ENCODE data around the gene EXOC7.
A peak's percentile ranks its signal among the peaks of the same experiment; 100 is the strongest.

The EXOC7 gene, protein sequence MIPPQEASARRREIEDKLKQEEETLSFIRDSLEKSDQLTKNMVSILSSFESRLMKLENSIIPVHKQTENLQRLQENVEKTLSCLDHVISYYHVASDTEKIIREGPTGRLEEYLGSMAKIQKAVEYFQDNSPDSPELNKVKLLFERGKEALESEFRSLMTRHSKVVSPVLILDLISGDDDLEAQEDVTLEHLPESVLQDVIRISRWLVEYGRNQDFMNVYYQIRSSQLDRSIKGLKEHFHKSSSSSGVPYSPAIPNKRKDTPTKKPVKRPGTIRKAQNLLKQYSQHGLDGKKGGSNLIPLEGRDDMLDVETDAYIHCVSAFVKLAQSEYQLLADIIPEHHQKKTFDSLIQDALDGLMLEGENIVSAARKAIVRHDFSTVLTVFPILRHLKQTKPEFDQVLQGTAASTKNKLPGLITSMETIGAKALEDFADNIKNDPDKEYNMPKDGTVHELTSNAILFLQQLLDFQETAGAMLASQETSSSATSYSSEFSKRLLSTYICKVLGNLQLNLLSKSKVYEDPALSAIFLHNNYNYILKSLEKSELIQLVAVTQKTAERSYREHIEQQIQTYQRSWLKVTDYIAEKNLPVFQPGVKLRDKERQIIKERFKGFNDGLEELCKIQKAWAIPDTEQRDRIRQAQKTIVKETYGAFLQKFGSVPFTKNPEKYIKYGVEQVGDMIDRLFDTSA

DNA sequence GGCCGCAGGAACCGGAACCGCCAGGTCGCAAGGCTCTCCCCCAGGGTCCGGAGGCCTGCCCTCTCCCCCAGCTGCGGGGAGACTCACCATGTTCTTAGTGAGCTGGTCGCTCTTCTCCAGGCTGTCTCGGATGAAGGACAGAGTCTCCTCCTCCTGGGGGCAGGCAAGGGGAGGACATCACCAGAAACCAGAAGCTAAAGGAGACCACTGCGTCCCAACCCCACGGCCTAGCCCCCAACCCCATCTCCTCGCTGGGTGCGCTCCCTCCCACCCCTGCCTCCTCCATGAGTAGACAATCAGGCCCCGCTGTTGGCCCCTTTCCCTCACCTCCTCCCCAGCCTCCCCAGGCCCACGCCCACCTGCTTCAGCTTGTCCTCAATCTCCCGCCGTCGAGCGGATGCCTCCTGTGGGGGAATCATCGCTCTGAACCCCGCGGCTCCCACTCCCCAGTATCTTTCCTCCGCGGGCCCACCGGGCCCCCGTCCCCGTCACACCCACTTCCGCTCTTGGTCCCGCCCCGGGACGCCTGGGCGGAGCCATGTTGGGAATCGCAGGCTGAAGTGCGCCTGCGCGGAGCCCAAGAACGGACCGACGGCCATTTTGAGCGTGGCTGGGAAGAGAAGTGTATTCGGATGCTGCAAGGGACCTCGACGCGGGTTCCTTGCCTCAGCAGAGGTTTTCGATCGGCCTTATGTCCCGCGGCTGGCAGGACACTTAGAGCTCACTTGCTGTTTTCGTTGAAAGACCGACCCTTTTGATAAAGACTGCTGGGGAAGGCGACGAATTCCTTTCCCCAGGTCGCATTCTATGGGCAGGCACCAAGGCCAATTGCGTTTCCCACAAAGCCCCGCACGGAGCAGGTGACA is at the start of gene EXOC7:
Gene EXOC7 (minus strand): TSS at position 514 of the 866 bp plus-strand sequence. CDS start 95 bp downstream, at position 419.
- DNase-seq: peak; percentile 96

DNA sequence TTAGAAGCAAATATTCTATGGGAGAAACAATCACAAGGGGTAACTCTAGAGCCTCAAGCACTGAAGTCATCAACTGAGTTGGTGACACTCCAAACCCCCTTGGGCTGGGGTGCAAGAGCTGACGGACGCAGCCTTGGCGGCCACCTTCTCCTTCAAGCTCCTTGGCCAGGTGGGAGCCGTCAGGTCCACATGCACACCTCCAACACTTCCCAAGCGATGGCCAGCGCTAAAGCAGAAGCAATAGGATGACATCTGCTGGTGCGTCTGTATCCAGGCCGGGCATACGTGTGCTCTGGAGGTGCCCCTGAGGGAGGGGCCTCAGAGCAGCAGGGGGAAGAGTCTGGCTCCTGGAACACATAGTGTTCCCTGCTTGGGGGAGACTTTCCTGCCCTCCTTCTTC is 49.6 kb upstream of the EXOC7 start:
- DNase-seq: no peak

DNA sequence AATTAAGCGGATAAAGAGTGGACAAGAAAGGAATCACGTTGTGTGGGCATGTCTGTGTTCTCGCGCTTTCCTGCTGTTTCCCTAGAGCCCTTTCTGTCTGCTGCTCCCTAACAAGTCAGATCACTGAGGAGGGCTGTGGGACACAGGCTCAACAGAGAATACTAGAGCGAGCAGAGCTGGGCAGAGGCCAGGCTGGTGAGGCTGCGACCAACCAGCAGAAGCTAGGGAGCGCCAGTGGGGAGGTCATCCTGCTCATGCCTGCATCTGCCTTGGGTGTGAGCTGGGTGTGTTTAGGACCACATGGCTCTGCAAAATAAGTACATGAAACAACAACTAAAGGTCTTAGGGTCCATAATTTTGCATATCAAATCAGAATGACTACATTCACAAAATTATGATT is 49.0 kb upstream of the EXOC7 start:
- no peak for DNase-seq

DNA sequence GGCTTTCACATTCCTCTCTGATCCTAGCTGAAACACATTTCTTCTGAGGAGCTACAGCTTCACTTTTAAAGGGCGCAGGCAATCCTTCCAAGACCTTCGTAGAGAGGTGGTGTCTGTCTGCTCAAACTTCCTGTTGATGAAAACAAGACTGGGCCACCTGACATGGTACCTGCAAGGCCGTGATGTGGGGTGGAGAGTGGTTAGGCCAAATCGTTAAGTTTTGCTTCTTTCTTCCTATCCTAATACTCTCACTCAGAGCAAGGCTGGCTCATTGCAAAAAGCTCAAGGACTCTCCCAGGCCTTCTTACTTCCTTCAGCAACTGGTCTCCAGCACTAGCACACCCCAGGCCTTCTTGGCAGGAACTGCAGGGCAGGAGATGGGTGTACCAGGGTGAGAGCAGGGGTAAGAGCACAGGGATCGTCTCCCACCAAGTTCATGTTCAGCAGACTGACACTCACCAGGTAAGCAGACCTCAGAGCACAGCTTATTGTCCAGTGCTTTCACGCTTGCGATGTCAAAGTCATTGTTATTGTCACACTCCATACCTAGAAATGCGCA is 48.4 kb upstream of the EXOC7 start:
- DNase-seq: no peak

DNA sequence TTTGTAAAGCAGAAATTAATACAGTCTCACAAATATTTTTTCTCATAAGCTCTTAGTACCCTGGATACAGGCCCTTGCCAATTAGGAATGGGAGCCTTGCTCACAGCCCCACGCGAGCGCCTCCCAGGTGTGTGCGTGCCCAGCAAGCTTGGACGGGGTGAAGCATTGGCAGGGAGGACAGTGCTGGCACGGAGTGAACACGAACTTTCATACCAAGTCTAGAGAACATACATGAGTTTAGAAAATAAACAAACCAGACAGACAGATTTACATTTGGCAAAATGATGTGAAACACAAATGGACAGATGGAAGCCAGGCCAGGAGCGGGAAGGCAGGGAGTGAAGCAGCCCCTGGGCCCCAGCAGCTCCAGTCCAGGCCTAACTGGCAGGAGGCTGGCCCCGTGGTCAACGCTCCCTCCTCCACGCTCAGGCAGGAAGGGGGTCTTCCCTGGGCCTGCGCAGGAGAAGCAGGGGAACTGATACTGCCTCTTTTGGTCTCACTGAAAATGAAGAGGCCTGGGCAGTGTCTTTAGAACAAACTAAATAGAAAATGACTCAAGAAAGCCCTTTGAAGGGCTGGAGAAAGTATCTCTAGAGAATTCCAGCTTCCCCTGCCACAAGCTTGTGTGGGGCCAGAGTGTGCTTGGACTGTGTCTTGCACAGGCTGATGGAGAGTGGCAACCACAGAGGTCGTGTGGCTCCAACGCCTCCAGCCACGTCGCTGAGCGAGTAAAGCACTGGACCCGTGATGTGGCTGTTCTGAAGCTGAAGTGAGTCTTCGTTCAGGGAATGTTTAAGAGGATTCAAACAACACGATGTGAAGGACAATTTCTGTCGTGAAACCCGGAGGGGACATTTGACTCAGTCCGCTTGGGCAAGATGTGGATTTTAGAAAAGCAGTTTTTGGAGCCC is 47.4 kb upstream of the EXOC7 start:
- DNase-seq: no peak

DNA sequence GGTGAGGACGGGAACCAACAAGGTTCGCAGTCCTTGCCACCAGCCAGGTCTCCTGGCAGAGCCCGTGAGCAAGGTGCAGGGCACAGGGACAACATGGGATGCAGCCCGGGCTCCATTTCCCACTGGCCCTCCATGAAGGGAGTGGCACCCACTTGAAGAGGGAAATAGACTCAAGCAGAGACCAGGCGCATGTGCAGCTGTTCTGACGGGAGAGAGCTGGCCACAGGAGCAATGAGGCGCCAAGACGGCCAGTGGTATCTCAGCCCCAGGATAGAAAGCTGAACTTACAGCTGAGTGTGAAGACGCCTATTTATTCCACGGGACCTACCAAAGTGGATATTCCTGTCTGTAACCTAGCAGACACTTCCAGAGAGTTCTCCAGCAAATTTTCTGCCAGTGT is 45.6 kb upstream of the EXOC7 start:
- no peak for DNase-seq

DNA sequence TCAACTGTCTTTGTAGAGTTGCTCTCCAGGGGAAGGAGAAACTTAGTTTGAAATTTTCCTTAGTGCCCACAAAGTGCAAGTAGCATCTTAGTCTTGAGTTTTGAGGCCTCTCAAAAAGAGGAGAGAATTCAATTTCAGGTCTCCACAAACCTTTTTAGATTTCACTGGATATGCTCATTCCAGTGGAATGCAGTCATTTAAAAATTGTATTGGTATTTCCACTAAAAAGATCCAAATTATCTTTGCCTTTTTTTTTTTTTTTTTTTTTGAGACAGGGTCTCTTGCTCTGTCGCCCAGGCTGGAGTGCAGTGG is 44.4 kb upstream of the EXOC7 start:
- no peak for DNase-seq

DNA sequence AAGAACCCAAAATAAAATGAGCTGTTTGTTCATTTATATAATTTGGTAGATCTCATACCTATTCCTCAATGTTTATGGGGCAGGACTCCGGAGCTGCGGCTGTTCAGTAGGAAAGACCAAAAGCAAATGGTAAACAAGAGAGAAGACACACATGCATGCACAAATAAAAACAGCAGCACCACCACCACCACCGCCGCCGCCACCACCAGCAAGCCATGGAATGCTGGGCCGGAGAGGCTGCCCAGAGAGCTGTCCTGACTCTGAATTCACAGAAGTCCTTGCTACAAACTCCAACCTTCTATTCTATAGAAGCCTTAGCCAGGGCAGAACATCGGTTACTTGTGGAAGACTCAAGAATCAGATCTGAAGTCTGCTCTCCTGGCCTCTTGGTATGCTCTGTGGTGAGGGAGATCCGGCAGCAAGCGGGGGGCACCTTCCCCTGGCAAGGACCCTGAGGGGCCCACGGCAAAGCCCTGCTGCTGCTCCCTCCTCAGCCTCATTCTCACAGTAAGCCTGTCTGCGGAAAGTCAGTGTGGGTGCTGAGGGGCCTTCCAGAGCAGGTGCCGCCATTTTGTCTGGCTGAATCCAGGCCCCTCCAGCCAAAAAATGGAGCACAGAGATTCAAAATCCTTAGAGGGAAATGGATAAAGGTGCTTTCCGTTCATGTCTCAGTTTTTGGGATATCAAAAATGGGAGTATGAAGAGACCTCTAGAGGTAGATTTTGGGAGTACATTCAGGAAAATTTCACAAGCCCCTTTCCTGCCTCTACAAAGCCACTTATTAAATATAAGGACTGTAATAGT is 43.8 kb upstream of the EXOC7 start:
- DNase-seq: peak; percentile 72

DNA sequence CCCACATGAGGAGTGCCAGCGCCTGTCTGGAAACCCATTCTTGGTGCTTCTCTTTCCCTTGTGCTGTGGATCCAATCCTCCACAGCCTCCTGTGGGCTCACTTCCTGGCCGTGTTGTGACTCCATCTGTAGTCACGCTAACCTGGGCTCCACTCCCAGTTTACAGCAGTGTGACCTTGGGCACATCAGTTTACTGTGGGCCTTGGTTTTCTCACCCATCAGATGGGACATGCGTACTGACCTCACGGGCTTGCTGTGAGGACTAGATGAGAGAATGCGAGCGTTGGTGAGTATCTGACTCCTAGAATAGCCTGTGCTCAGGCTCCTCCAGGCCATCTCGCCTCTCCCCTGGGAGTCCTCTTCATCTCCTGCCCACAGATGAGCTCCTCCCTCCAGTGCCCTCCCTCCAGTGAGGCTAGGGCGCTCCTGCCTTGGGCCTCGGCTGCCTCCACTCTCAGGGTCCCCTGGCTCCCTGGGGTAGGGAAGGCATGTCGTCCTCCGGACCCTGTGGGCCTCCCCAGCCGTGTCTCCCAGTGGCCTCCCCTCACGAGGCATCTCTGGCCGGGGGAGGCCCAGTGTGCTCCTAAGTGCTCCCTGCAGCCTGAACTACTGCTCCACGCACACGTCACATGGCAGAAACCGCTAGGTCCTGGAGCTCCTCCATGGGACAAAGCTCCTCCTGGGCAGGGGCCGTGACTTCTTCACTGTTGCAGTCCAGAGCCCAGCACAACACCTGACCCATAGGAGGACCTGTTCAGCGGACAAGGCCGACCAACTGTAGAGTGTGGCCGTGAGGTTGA is 42.7 kb upstream of the EXOC7 start:
- peak; percentile 77 for DNase-seq

DNA sequence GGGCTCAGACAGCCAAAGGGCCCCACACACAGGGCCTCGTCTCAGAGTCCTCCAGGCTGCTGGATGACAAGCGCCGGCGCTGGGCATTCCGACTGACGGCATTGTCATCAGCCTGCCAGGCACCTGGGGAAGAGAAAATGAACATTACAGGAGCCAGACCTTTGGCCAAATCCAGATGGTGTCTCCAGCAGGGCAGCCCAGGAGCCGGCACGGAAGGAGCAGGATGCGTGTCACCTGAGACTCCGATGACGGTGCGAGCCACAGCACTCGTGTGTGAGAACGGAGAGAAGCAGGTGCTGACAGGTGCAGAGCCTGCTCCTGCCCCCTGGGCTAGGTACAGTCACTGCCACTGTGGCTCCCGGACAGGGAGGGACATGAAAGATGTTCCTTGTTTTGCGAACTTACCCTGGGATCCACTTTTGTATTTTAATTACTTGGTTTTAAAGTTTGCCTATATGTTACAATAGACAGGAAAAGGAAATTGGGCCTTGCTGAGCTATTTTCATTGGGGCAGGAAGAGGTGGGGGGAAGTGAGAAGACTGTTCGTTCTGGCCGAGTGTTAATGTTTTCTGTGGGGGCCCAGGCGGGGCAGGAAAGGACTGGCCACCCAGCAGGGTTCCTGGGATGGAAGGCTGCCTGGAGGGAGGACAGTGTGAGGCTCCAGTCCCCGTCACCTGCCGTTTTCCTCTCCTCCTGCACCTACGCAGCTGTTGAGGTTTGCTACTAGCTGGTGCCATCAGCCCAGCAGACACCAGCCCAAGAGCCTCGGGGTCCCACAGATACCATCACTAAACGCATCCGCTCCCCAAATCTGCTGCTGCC is 41.9 kb upstream of the EXOC7 start:
- peak; percentile 99 for DNase-seq

DNA sequence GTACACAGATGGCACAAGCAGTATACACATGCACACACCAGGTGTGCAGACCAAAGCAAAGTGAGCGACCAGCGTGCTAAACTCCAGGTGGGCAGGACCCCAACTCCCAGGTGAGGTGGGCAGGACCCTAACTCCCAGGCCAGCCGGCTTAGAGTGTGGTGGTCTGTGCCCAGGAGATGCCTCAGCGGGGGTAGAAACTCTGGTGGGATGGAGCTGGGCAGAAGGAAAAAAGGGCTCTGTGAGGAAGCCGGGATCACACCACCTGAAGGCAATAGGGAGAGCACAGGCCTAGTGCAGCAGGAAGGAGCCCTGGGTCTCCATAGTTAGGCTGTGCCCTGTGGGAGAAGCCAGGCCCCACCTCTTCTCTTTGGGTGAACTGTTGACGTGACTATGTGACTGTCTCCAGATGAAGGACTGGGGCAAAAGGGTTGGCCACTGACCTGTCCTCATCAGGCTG is 39.0 kb upstream of the EXOC7 start:
- DNase-seq: peak; percentile 55

DNA sequence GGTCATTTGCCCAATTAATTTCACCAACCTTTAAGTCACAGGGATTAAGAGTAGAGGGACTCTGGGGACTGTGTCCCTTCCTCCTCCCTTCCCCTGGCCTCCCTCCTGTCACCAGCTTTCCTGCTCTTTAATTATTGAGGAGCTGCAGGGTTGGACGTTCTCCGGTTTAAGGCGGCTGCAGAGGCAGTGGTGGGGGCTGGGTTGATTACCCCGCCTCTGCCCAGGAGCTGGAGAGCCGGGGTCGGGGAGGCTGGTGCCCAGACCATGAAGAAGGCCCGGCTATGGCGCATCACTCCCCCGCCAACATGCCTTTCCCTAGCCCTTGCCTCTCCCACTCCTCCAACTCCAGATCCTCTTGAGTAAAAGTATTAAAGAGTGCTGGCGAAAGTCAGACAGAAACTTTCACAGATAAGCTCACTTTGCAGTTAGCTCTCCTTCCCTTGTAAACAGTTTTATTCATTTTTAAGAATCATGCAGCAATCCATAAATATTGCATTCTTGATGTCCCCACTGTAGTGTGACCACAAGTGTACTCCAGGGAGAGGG is 38.5 kb upstream of the EXOC7 start:
- no peak for DNase-seq

DNA sequence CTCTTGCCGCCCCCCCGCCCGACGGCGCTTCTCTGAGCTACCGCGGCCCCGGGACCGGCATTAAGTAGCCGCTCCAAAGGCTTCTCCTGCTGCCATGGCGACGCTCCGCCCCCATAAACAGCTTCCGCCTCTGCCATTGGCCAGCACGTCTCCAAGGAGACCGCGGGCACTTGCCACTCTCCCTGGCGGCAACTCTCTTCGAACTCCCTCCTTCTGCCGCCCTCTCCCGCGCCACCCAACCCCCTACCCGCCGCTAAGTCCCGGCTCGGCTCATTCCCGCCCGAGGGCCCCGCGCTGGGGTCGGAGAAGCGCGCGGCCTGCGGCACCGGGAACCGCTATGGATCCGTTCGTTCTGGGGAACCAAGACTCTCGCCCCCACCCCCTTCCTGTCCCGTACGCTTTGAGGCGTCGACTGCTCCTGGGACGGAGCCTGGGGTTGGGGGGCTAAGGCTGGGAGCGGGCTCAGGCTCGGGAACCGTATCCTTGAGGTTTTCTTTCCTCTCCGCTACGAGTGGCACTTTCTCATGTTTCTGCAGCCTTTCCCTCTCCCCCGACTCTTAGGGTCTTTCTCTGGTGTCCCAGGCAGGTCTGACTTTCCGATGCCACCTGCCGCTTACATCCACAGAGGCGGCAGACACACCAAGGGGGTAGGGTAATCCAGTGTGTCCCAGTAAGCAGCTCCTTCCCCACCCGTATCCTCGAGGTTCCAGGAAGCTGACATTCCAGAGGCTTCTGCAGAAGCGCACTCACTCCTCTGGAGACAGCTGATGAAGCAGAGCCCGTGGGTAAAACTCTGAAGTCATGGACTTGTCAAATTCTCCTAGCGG is 37.8 kb upstream of the EXOC7 start, which contains the start of gene FOXJ1:
Gene FOXJ1 (minus strand): TSS at position 34 of the 827 bp plus-strand sequence. CDS start 850 bp downstream, outside the sequence.
- peak; percentile 99 for DNase-seq

DNA sequence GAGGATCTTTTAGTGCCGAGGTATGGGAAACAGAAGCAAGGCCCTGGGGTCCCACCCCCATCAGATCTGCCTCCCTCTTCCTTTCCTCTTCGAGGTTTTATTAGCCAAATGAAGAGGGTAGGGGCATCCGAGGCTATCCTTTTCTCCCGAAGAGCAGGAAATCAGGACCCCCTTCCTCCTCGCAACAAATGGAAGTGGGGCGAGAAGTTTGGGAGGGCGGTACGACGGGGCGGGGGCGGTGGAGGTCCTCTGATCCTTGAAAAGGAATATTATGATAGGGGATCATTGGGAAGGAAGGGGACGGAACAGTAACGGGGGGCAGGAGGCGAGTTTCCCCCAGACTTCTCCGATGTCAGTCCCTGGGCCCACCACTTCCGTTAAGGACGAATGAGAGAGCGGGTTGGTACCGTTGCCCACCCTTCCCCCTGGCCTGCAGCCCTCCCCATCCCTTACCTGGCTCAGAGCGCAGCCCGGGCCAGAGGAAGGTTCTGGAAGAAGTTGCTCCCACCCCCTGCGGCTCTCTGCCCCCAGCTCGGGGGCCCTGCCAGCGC is 37.1 kb upstream of the EXOC7 start:
- DNase-seq: no peak

DNA sequence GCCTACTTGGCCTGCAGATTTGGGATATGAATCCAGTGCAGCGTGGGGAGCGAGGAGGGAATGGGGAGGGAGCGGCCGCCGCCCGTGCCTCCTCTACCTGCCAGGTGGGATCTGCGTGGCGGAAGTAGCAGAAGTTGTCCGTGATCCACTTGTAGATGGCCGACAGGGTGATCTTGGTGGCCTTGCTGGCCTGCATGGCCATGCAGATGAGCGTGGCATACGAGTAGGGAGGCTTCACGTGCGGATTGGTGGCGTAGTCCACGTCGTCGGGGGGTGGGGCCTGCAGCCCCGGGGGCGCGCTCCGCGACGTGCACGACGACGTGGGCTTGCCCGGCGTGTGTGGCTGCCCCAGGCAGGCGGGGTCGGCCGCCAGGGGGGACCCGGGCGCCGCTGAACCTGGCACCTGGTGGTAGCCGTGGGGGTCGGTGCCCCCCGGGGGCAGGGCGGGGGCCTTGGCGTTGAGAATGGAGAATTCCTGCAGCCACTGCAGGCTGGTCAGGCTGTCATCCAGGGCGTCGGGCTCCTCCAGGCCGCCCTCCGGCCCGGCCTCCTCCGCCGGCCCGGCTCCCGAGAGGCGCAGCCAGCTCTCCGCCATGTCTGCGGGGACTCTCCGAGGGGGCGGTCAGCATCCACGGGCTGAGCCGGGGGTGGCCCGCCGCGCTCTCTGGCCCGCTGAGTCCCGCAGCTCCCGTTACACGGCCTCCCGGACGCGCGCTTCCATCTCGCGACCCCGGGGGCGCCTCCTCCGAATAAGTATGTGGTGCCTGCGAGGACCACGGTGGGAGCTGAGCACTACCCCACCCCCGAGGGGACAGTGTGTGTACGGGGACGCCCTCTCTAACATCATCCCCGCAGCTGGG is 36.4 kb upstream of the EXOC7 start:
- peak; percentile 98 for DNase-seq

DNA sequence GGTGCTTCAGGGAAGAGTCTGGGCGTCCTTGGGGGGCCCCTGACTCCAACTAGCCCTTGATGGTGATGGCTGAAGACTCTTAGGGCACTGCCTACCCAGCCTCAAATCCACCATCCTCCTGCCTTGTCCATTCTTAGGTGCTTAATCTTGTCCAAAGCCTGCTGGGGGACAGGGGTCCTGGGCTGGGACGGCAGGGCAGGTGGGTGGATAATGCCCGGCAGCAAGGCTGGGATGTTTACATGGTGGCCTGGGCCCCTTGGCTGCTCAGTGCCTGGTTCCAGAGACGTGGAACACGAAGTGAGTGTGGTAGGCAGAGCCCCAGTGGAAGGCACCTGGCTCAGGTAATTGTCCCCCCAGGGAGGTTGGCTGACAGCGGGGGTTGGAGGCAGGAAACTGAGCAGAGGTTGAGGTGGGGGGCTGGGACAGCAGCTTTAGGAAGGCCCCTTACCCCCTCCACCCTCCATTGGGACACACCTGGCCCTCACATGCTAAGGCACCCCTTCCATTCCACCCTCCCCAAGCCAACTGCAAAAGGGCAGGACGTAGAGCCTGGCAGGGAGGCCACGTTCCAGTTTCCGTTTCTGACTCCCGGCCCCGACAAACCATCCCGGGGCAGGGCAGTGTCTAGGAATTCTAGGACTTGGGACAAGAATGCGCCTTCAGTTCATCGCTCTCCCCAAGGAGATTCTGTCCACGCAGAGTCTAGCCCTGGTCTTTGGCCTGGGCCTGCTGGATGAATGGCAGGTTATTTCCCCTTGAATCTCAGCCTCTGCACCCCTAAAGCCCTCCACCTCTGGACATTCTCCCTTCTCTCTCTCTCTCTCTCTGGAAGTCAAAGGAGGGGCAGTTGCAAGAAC is 35.5 kb upstream of the EXOC7 start:
- peak; percentile 72 for DNase-seq
